ENCODE results near the gene PPFIBP2. TPM values are rescaled to one million over a fixed set of nuclear protein-coding genes. Genes with fewer than 3 reads are reported as not detected.

The PPFIBP2 gene
- total RNA-seq, 3 donors from 2014 or later = 32.3 to 56.1 (median 43.3) TPM

GRCh38 chr11:7495882-7496551, 17.8 kb upstream of the PPFIBP2 start:
- no peaks in the 10 kb centered on the region for H3K36me3 ChIP-seq
- no peaks in the 10 kb centered on the region for H3K4me1 ChIP-seq
- H3K9me3 ChIP-seq = no peaks in the 10 kb centered on the region
- intact Hi-C loops (cut with DNase I; ENCODE audit: low total_unique reads) = no loop called here
- H3K4me3 ChIP-seq = no peak overlapping the region
- H3K27ac ChIP-seq = no peak overlapping the region
- no peaks in the 10 kb centered on the region for H3K27me3 ChIP-seq
- TF ChIP-seq POLR2A (IDR thresholded peaks at IDR 0.05) (no peak), POLR2AphosphoS5 (IDR thresholded peaks at IDR 0.05) (no peak)
- TF ChIP-seq, protein P1, sequence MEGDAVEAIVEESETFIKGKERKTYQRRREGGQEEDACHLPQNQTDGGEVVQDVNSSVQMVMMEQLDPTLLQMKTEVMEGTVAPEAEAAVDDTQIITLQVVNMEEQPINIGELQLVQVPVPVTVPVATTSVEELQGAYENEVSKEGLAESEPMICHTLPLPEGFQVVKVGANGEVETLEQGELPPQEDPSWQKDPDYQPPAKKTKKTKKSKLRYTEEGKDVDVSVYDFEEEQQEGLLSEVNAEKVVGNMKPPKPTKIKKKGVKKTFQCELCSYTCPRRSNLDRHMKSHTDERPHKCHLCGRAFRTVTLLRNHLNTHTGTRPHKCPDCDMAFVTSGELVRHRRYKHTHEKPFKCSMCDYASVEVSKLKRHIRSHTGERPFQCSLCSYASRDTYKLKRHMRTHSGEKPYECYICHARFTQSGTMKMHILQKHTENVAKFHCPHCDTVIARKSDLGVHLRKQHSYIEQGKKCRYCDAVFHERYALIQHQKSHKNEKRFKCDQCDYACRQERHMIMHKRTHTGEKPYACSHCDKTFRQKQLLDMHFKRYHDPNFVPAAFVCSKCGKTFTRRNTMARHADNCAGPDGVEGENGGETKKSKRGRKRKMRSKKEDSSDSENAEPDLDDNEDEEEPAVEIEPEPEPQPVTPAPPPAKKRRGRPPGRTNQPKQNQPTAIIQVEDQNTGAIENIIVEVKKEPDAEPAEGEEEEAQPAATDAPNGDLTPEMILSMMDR (IDR thresholded peaks at IDR 0.05) = no peak
- no peak for DNase-seq (ENCODE audit: low spot score in 2 of 2)

DNA sequence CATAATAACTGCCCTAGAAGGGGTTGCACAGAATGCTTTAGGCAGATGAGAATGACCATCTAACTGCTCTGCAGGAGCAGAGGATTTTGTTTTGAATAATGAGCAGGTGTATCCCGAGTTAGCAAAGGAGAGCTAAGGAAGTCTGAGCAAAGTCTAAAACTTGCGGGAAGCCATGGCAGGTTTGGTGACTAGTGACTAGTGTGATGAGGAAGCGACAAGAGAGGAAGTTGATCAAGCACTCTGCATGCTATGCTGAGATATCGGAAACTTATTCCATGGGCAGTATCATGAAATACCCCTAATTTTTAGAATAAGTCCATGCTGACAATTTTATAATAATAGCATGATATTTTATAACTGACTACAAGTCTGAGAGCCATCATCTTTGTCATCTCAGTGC, 15.6 kb upstream of the PPFIBP2 start:
- H3K27ac ChIP-seq = no peak overlapping the region
- H3K4me1 ChIP-seq = no peaks in the 10 kb centered on the region
- intact Hi-C loops (cut with DNase I; ENCODE audit: low total_unique reads) = no loop called here
- H3K27me3 ChIP-seq = no peaks in the 10 kb centered on the region
- H3K36me3 ChIP-seq = no peaks in the 10 kb centered on the region
- no peaks in the 10 kb centered on the region for H3K9me3 ChIP-seq
- no peak for DNase-seq (ENCODE audit: low spot score in 2 of 2)
- TF ChIP-seq POLR2AphosphoS5 (IDR thresholded peaks at IDR 0.05) = no peak
- TF ChIP-seq, protein P1 (IDR thresholded peaks at IDR 0.05) = no peak
- no peak for TF ChIP-seq POLR2A (IDR thresholded peaks at IDR 0.05)
- no peak overlapping the region for H3K4me3 ChIP-seq

- Histone ChIP-seq H3K27ac (no peak overlapping the region), H3K27me3 (no peaks in the 10 kb centered on the region), H3K36me3 (no peaks in the 10 kb centered on the region), H3K4me3 (no peak overlapping the region), H3K4me1 (no peaks in the 10 kb centered on the region), H3K9me3 (no peaks in the 10 kb centered on the region)
- intact Hi-C loops (cut with DNase I; ENCODE audit: low total_unique reads) = no loop called here
- no peak for DNase-seq (ENCODE audit: low spot score in 2 of 2)
- TF ChIP-seq, protein P1 (IDR thresholded peaks at IDR 0.05) = no peak
- TF ChIP-seq POLR2A (IDR thresholded peaks at IDR 0.05) (no peak), POLR2AphosphoS5 (IDR thresholded peaks at IDR 0.05) (no peak)
Observed at GRCh38 chr11:7499081-7499480, 14.7 kb upstream of the PPFIBP2 start.

DNA sequence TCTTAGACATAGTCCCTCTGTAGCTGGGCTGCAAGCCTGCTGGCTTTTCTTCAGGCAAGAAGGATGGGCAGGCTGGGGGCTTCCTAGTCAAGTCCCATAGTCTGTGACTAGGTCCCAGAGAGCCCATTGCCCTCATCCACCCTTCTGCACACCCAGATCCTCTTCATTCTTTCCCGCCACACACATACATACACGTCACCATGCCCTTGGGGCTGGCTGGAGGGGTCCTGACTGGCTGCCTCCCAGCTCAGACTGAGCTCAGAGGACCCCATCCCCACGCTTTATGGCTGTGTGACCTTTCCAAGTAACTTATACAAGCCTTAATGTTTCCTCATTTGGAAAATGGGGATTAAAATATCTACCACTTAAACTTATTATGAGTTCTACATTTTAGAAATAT, 13.5 kb upstream of the PPFIBP2 start:
- no peak overlapping the region for H3K4me3 ChIP-seq
- intact Hi-C loops (cut with DNase I; ENCODE audit: low total_unique reads) = no loop called here
- H3K36me3 ChIP-seq = no peaks in the 10 kb centered on the region
- no peak for TF ChIP-seq POLR2A (IDR thresholded peaks at IDR 0.05)
- no peak for TF ChIP-seq POLR2AphosphoS5 (IDR thresholded peaks at IDR 0.05)
- TF ChIP-seq, protein P1 (IDR thresholded peaks at IDR 0.05) = no peak
- H3K9me3 ChIP-seq = no peaks in the 10 kb centered on the region
- no peak overlapping the region for H3K27ac ChIP-seq
- DNase-seq (ENCODE audit: low spot score in 2 of 2) = no peak
- no peaks in the 10 kb centered on the region for H3K4me1 ChIP-seq
- H3K27me3 ChIP-seq = no peaks in the 10 kb centered on the region

DNA sequence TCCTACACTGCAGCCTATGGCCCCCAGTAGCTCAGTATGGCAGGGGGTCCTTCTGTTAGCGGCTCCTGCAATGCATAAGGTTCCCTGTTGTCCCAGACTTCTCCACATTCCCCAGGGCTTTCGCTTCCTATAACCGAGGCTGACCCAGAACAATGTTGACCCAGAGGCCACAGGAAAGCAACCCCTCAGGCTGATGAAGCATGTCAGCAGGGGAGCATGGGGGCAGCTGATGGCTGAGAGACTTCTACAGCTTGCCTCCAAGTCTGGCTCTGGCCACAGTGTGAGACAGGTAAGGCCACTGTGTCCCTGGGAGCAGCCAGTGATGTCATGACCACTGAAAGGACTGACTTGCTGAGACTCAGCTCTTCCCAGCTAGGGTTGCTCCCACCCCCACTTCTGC, 12.5 kb upstream of the PPFIBP2 start:
- Histone ChIP-seq H3K4me1 (no peaks in the 10 kb centered on the region), H3K27me3 (no peaks in the 10 kb centered on the region), H3K4me3 (no peak overlapping the region), H3K27ac (no peak overlapping the region), H3K36me3 (no peaks in the 10 kb centered on the region), H3K9me3 (no peaks in the 10 kb centered on the region)
- DNase-seq (ENCODE audit: low spot score in 2 of 2) = no peak
- TF ChIP-seq POLR2A (IDR thresholded peaks at IDR 0.05) (no peak), POLR2AphosphoS5 (IDR thresholded peaks at IDR 0.05) (no peak)
- TF ChIP-seq, protein P1 (IDR thresholded peaks at IDR 0.05) = no peak
- intact Hi-C loops (cut with DNase I; ENCODE audit: low total_unique reads) = no loop called here

Measured in breast epithelium (tissue), 4 donors.